T47D (cell line): ENCODE data around the gene ABHD6.
A peak's percentile ranks its signal among the peaks of the same experiment; 100 is the strongest.
"Not testable (repeated sequence)": the region's sequence is repeated elsewhere in the genome, so short reads cannot be mapped to it uniquely, and the experiment has no call there.

Experiments
- DNase-seq, 2 experiments: peaks; one replicate each; pipeline versions ENCODE4 v3.0.0 to v3.0.0-alpha.2; 2011 to 2012; ENCODE audit warnings: low read depth in 1 of 2, low spot score in 1 of 2
- JUND ChIP-seq: IDR thresholded peaks from 2 replicates; pipeline ENCODE4 v1.6.1; 2012; ENCODE audit warnings: low read depth
- in situ Hi-C: cut with HindIII; loops from 2 replicates; pipeline ENCODE4 v1.10.0; 2016; ENCODE audit warnings: low sequenced_read_pairs, low pct_unique_long_range_greater_than_20kb

ABHD6 gene

GRCh38 chr3:58237941-58238681 lies 519 bp downstream of the ABHD6 start:
- in situ Hi-C loops: no loop called here
- DNase-seq: peak in 1 of 2 experiments; percentile 26
- no peak for TF ChIP-seq JUND

GRCh38 chr3:58238830-58239229 lies 1.2 kb downstream of the ABHD6 start:
- DNase-seq: no peak
- TF ChIP-seq JUND: no peak
- in situ Hi-C loops: no loop called here

GRCh38 chr3:58241306-58242044 lies 3.9 kb downstream of the ABHD6 start:
- in situ Hi-C loops: no loop called here
- no peak for TF ChIP-seq JUND
- no peak for DNase-seq

- TF ChIP-seq JUND: no peak
- DNase-seq: no peak
- in situ Hi-C loops: no loop called here
These were observed 4.7 kb downstream of the ABHD6 start for GRCh38 chr3:58242340-58242739.

- DNase-seq, in situ Hi-C loops: not testable (repeated sequence)
These were observed 5.3 kb downstream of the ABHD6 start for GRCh38 chr3:58242860-58243259.

- in situ Hi-C loops: no loop called here
- TF ChIP-seq JUND: no peak
- DNase-seq: no peak
These were observed 6.5 kb downstream of the ABHD6 start for GRCh38 chr3:58243976-58244585.

- no peak for DNase-seq
- in situ Hi-C loops: no loop called here
- TF ChIP-seq JUND: no peak
These were observed 8.8 kb downstream of the ABHD6 start for GRCh38 chr3:58246148-58247047.

- DNase-seq: no peak
- in situ Hi-C loops: no loop called here
- no peak for TF ChIP-seq JUND
These were observed 11.9 kb downstream of the ABHD6 start for GRCh38 chr3:58249358-58250092.

- in situ Hi-C loops: no loop called here
- DNase-seq: no peak
- TF ChIP-seq JUND: no peak
These were observed 12.6 kb downstream of the ABHD6 start for GRCh38 chr3:58250093-58250707.

GRCh38 chr3:58251631-58252035 lies 14.0 kb downstream of the ABHD6 start:
- no peak for DNase-seq
- TF ChIP-seq JUND: no peak
- in situ Hi-C loops: no loop called here

GRCh38 chr3:58254144-58254543 lies 16.6 kb downstream of the ABHD6 start:
- no peak for TF ChIP-seq JUND
- in situ Hi-C loops: no loop called here
- DNase-seq: no peak
